ENCODE measurements around the gene ZC3H8.

ZC3H8 gene

GRCh38 chr2:112170495-112170894, 84.3 kb downstream of the ZC3H8 start:
- DNase-seq (no peak), ATAC-seq (ENCODE audit: insufficient read depth, low read depth) (no peak)
- TF ChIP-seq EZH2 (IDR thresholded peaks at IDR 0.05; ENCODE audit: borderline replicate concordance, low read depth, low read length, severe bottlenecking) (no peak), CTCF (IDR thresholded peaks at IDR 0.05; ENCODE audit: borderline replicate concordance, extremely low read depth, low read length, poor library complexity, severe bottlenecking) (no peak)
- Histone ChIP-seq H3K9me3 (ENCODE audit: insufficient read depth, low read length, severe bottlenecking) (no peaks in the 10 kb centered on the region), H3K27me3 (ENCODE audit: insufficient read depth, low read length, poor library complexity) (no peaks in the 10 kb centered on the region), H3K4me2 (ENCODE audit: insufficient read depth, low read length) (no peak overlapping the region), H4K20me1 (ENCODE audit: insufficient read depth, low read length) (no peaks in the 10 kb centered on the region), H3K9ac (ENCODE audit: low read depth, low read length) (no peak overlapping the region), H3K79me2 (ENCODE audit: insufficient read depth, low read length) (no peaks in the 10 kb centered on the region), H3K4me3 (ENCODE audit: low read depth in 1 of 2, low read length in 2 of 2) (no peak overlapping the region), H2AFZ (ENCODE audit: low read depth, low read length) (no peak overlapping the region), H3K36me3 (ENCODE audit: insufficient read depth, low read length) (no peaks in the 10 kb centered on the region), H3K4me1 (ENCODE audit: insufficient read depth, low read length) (no peaks in the 10 kb centered on the region), H3K27ac (ENCODE audit: low read length) (no peak overlapping the region)

GRCh38 chr2:112168422-112169124, 86.3 kb downstream of the ZC3H8 start:
- no peak overlapping the region for H2AFZ ChIP-seq (ENCODE audit: low read depth, low read length)
- H3K79me2 ChIP-seq (ENCODE audit: insufficient read depth, low read length), result no peaks in the 10 kb centered on the region
- no peaks in the 10 kb centered on the region for H3K36me3 ChIP-seq (ENCODE audit: insufficient read depth, low read length)
- no peak overlapping the region for H3K27ac ChIP-seq (ENCODE audit: low read length)
- no peaks in the 10 kb centered on the region for H3K27me3 ChIP-seq (ENCODE audit: insufficient read depth, low read length, poor library complexity)
- H3K4me3 ChIP-seq (ENCODE audit: low read depth in 1 of 2, low read length in 2 of 2), result no peak overlapping the region
- DNase-seq, result no peak
- TF ChIP-seq CTCF (IDR thresholded peaks at IDR 0.05; ENCODE audit: borderline replicate concordance, extremely low read depth, low read length, poor library complexity, severe bottlenecking) (no peak), EZH2 (IDR thresholded peaks at IDR 0.05; ENCODE audit: borderline replicate concordance, low read depth, low read length, severe bottlenecking) (no peak)
- H3K9ac ChIP-seq (ENCODE audit: low read depth, low read length), result no peak overlapping the region
- H4K20me1 ChIP-seq (ENCODE audit: insufficient read depth, low read length), result no peaks in the 10 kb centered on the region
- no peak overlapping the region for H3K4me2 ChIP-seq (ENCODE audit: insufficient read depth, low read length)
- H3K4me1 ChIP-seq (ENCODE audit: insufficient read depth, low read length), result no peaks in the 10 kb centered on the region
- H3K9me3 ChIP-seq (ENCODE audit: insufficient read depth, low read length, severe bottlenecking), result no peaks in the 10 kb centered on the region
- ATAC-seq (ENCODE audit: insufficient read depth, low read depth), result no peak

GRCh38 chr2:112166806-112167499, 87.9 kb downstream of the ZC3H8 start:
- Histone ChIP-seq H3K9me3 (ENCODE audit: insufficient read depth, low read length, severe bottlenecking) (no peaks in the 10 kb centered on the region), H3K27me3 (ENCODE audit: insufficient read depth, low read length, poor library complexity) (no peaks in the 10 kb centered on the region), H3K4me3 (ENCODE audit: low read depth in 1 of 2, low read length in 2 of 2) (no peak overlapping the region), H3K36me3 (ENCODE audit: insufficient read depth, low read length) (no peaks in the 10 kb centered on the region), H3K79me2 (ENCODE audit: insufficient read depth, low read length) (no peaks in the 10 kb centered on the region), H3K4me1 (ENCODE audit: insufficient read depth, low read length) (no peaks in the 10 kb centered on the region), H3K4me2 (ENCODE audit: insufficient read depth, low read length) (no peak overlapping the region), H3K9ac (ENCODE audit: low read depth, low read length) (no peak overlapping the region), H3K27ac (ENCODE audit: low read length) (no peak overlapping the region), H2AFZ (ENCODE audit: low read depth, low read length) (no peak overlapping the region), H4K20me1 (ENCODE audit: insufficient read depth, low read length) (no peaks in the 10 kb centered on the region)
- ATAC-seq (ENCODE audit: insufficient read depth, low read depth), result no peak
- TF ChIP-seq EZH2 (IDR thresholded peaks at IDR 0.05; ENCODE audit: borderline replicate concordance, low read depth, low read length, severe bottlenecking) (no peak), CTCF (IDR thresholded peaks at IDR 0.05; ENCODE audit: borderline replicate concordance, extremely low read depth, low read length, poor library complexity, severe bottlenecking) (no peak)
- no peak for DNase-seq
